Neural cell (in vitro differentiated cells): ENCODE measurements around the gene RNF157.

ENCODE experiments used
- TF ChIP-seq, protein P1 (sequence below): fragments of 450-650 bp; IDR thresholded peaks from 2 replicates; pipeline ENCODE4 v1.5.1; 2014; ENCODE audit warnings: antibody characterized with exemption, mild to moderate bottlenecking, moderate library complexity; ENCODE audit not compliant: poor library complexity, severe bottlenecking
- TF ChIP-seq, protein P2 (sequence below): IDR thresholded peaks from 2 replicates; pipeline ENCODE4 v1.6.1; 2012; ENCODE audit warnings: borderline replicate concordance

DNA sequence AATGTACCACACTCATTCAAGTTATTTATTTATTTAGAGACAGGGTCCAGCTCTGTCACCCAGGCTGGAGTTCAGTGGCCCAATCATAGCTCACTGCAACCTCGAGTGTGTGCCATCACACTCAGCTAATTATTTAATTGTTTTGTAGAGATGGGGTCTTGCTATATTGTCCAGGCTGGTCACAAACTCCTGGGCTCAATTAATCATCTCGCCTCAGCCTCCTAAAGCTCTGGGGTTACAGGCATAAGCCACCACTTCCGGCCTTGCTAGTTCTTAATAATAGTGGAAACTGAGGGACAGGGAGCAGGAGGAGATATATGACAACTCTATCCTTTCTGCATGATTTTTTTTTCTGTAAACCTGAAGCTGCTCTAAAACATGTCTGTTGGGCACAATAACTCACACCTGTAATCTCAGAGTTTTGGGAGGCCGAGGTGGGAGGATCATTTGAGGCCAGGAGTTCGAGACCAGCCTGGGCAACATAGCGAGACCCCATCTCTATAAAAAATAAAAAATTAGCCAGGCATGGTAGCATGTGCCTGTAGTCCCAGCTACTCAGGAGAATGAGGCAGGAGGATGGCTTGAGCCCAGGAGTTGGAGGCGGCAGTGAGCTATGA lies 125.0 kb downstream of the RNF157 start:
- TF ChIP-seq, protein P1, sequence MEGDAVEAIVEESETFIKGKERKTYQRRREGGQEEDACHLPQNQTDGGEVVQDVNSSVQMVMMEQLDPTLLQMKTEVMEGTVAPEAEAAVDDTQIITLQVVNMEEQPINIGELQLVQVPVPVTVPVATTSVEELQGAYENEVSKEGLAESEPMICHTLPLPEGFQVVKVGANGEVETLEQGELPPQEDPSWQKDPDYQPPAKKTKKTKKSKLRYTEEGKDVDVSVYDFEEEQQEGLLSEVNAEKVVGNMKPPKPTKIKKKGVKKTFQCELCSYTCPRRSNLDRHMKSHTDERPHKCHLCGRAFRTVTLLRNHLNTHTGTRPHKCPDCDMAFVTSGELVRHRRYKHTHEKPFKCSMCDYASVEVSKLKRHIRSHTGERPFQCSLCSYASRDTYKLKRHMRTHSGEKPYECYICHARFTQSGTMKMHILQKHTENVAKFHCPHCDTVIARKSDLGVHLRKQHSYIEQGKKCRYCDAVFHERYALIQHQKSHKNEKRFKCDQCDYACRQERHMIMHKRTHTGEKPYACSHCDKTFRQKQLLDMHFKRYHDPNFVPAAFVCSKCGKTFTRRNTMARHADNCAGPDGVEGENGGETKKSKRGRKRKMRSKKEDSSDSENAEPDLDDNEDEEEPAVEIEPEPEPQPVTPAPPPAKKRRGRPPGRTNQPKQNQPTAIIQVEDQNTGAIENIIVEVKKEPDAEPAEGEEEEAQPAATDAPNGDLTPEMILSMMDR, result no peak
- TF ChIP-seq, protein P2, sequence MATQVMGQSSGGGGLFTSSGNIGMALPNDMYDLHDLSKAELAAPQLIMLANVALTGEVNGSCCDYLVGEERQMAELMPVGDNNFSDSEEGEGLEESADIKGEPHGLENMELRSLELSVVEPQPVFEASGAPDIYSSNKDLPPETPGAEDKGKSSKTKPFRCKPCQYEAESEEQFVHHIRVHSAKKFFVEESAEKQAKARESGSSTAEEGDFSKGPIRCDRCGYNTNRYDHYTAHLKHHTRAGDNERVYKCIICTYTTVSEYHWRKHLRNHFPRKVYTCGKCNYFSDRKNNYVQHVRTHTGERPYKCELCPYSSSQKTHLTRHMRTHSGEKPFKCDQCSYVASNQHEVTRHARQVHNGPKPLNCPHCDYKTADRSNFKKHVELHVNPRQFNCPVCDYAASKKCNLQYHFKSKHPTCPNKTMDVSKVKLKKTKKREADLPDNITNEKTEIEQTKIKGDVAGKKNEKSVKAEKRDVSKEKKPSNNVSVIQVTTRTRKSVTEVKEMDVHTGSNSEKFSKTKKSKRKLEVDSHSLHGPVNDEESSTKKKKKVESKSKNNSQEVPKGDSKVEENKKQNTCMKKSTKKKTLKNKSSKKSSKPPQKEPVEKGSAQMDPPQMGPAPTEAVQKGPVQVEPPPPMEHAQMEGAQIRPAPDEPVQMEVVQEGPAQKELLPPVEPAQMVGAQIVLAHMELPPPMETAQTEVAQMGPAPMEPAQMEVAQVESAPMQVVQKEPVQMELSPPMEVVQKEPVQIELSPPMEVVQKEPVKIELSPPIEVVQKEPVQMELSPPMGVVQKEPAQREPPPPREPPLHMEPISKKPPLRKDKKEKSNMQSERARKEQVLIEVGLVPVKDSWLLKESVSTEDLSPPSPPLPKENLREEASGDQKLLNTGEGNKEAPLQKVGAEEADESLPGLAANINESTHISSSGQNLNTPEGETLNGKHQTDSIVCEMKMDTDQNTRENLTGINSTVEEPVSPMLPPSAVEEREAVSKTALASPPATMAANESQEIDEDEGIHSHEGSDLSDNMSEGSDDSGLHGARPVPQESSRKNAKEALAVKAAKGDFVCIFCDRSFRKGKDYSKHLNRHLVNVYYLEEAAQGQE, result no peak
